K562 (cell line): Measurements from ENCODE around the gene DLGAP1. TPM values are rescaled to one million over a fixed set of nuclear protein-coding genes. Genes with fewer than 3 reads are reported as not detected.

Experiments
- ATAC-seq: fragments of 200-7000 bp; cut with Tn5 transposase; 3 replicates; pipeline ENCODE4 v1.9.1; 2020; ENCODE audit warnings: moderate library complexity
- BruUV-seq: library from RNA; stranded (reverse); fragments of 400-500 nt; replicated peaks from 2 replicates; lab custom pipeline; 2021; lab: Mats Ljungman, UMichigan
- CTCF ChIA-PET: fragments of 300-600 bp; formaldehyde crosslinking; extraction: SDS; loops from one replicate; lab custom pipeline; 2021; ENCODE audit warnings: low intra/inter-chr PET ratio; lab: Yijun Ruan, JAX
- POLR2A ChIA-PET: fragments of 300-600, 350-650 bp; sonication (Branson Sonifier 250); formaldehyde crosslinking; extraction: SDS; loops from one replicate; lab custom pipeline; 2021; ENCODE audit warnings: antibody characterized with exemption, inconsistent platforms; lab: Yijun Ruan, JAX
- DNase-seq, 4 experiments: peaks; one replicate each; pipeline versions ENCODE4 v3.0.0 to v3.0.0-alpha.2; 2011 to 2018; ENCODE audit warnings: low spot score in 3 of 4, mixed read lengths in 3 of 4; ENCODE audit errors: extremely low read depth in 1 of 4
- FAIRE-seq: peaks from 2 replicates; lab custom pipeline; 2011; peaks lifted over from hg19 to GRCh38; lab: Jason Lieb, UNC
- H2AFZ ChIP-seq: 2 replicates; pipeline ENCODE4 v1.6.0; 2011; ENCODE audit warnings: low read depth, low read length, control low read depth, inconsistent platforms
- H3K27ac ChIP-seq: fragments of 200-600 bp; 3 replicates; pipeline ENCODE4 v1.8.0; 2011; ENCODE audit warnings: low read depth, mild to moderate bottlenecking, control low read depth, inconsistent platforms, low read length, moderate library complexity, mixed read lengths; ENCODE audit errors: extremely low read depth
- H3K27me3 ChIP-seq, 2 experiments: fragments of 300-600 bp in 1 of 2; 2 replicates in 1 of 2; 3 replicates in 1 of 2; pipeline versions ENCODE4 v1.6.0 to v1.8.0; 2011; ENCODE audit warnings: inconsistent platforms in 2 of 2, low read length in 2 of 2, mild to moderate bottlenecking in 1 of 2, mixed read lengths in 1 of 2, moderate library complexity in 1 of 2; ENCODE audit not compliant: control insufficient read depth in 2 of 2, insufficient read depth in 2 of 2
- H3K36me3 ChIP-seq: fragments of 300-600 bp; 3 replicates; pipeline ENCODE4 v1.8.0; 2011; ENCODE audit warnings: mild to moderate bottlenecking, low read length, inconsistent platforms; ENCODE audit not compliant: control insufficient read depth, insufficient read depth
- H3K4me1 ChIP-seq, 2 experiments: fragments of 200-600 bp in 1 of 2; replicated peaks in 1 of 2; 2 replicates in 1 of 2; 3 replicates in 1 of 2; pipeline versions ENCODE4 v1.5.1 to v1.8.0; 2011; ENCODE audit warnings: inconsistent platforms in 2 of 2, low read length in 2 of 2, mild to moderate bottlenecking in 1 of 2, mixed read lengths in 1 of 2, moderate library complexity in 1 of 2; ENCODE audit not compliant: control insufficient read depth in 2 of 2, insufficient read depth in 2 of 2
- H3K4me2 ChIP-seq: 2 replicates; pipeline ENCODE4 v1.6.1; 2011; ENCODE audit warnings: low read length, control low read depth, inconsistent platforms, mixed read lengths; ENCODE audit not compliant: insufficient read depth
- H3K4me3 ChIP-seq: fragments of 200-600 bp; sonication (generic), shearing (Covaris generic); 2 replicates; pipeline ENCODE4 v1.5.1; 2016; ENCODE audit warnings: control low read depth, inconsistent platforms
- H3K79me2 ChIP-seq: fragments of 200-600 bp; 3 replicates; pipeline ENCODE4 v1.8.0; 2011; ENCODE audit warnings: low read length, inconsistent platforms; ENCODE audit not compliant: control insufficient read depth, insufficient read depth
- H3K9ac ChIP-seq, 2 experiments: 2 replicates each; pipeline versions ENCODE4 v1.6.0 to v1.6.1; 2011; ENCODE audit warnings: low read depth in 2 of 2, low read length in 2 of 2, control low read depth in 1 of 2, inconsistent platforms in 1 of 2, mild to moderate bottlenecking in 1 of 2, mixed read lengths in 1 of 2; ENCODE audit not compliant: insufficient read depth in 1 of 2
- H3K9me1 ChIP-seq: one replicate; pipeline ENCODE4 v1.6.0; 2011; ENCODE audit warnings: inconsistent platforms, mild to moderate bottlenecking, low read length, moderate library complexity; ENCODE audit not compliant: control insufficient read depth, insufficient read depth
- H3K9me3 ChIP-seq: replicated peaks from 2 replicates; pipeline ENCODE4 v1.5.1; 2011; ENCODE audit warnings: low read depth, low read length, inconsistent platforms; ENCODE audit not compliant: control insufficient read depth, insufficient read depth
- H4K20me1 ChIP-seq: replicated peaks from 2 replicates; pipeline ENCODE4 v1.6.1; 2011; ENCODE audit warnings: low read length, inconsistent platforms, mixed read lengths; ENCODE audit not compliant: control insufficient read depth, insufficient read depth
- ETS2 ChIP-seq: IDR thresholded peaks from 2 replicates; pipeline ENCODE4 v1.6.1; 2016; ENCODE audit warnings: borderline replicate concordance, missing genetic modification characterization, mild to moderate bottlenecking, moderate library complexity, missing compliant biosample characterization; ENCODE audit not compliant: poor library complexity, severe bottlenecking
- ETV5 ChIP-seq: sonication (generic); formaldehyde crosslinking; IDR thresholded peaks from 2 replicates; pipeline ENCODE4 v1.4.0; 2020; ENCODE audit warnings: low read depth, mild to moderate bottlenecking, missing genetic modification reagents
- HOMEZ ChIP-seq: fragments of 250-450 bp; sonication (Bioruptor Pico); IDR thresholded peaks from 2 replicates; pipeline ENCODE4 v1.4.0; 2020; ENCODE audit warnings: mild to moderate bottlenecking, moderate library complexity
- KHSRP ChIP-seq: fragments of 450-650 bp; IDR thresholded peaks from 2 replicates; pipeline ENCODE4 v1.6.1; 2017
- MAFK ChIP-seq: IDR thresholded peaks from 2 replicates; pipeline ENCODE4 v1.6.1; 2011; ENCODE audit warnings: low read length, improper control_type of control experiment
- NR2C1 ChIP-seq, 2 experiments: fragments of 450-650 bp; IDR thresholded peaks; 2 replicates each; pipeline ENCODE4 v1.6.1; 2017; ENCODE audit warnings: mild to moderate bottlenecking in 2 of 2, antibody characterized with exemption in 1 of 2, inconsistent platforms in 1 of 2, missing compliant biosample characterization in 1 of 2, missing genetic modification characterization in 1 of 2
- TCF3 ChIP-seq: sonication (generic); formaldehyde crosslinking; IDR thresholded peaks from 2 replicates; pipeline ENCODE4 v1.4.0; 2020; ENCODE audit warnings: mild to moderate bottlenecking, missing genetic modification reagents
- WHSC1 ChIP-seq: IDR thresholded peaks from one replicate; pipeline ENCODE4 v1.6.1; 2012; ENCODE audit warnings: low read length, control low read depth, inconsistent platforms
- YY1 ChIP-seq, 3 experiments: IDR thresholded peaks; 2 replicates each; pipeline ENCODE4 v1.6.1; 2011; ENCODE audit warnings: low read length in 2 of 3, mild to moderate bottlenecking in 2 of 3, moderate library complexity in 2 of 3, borderline replicate concordance in 1 of 3, control low read depth in 1 of 3, low read depth in 1 of 3; ENCODE audit not compliant: insufficient read depth in 3 of 3, insufficient replicate concordance in 2 of 3, control insufficient read depth in 1 of 3, insufficient read length in 1 of 3; ENCODE audit errors: extremely low read depth in 1 of 3
- ZBTB34 ChIP-seq: fragments of 250-450 bp; sonication (Bioruptor Pico); IDR thresholded peaks from 2 replicates; pipeline ENCODE4 v1.8.0; 2021; ENCODE audit warnings: mild to moderate bottlenecking, moderate library complexity
- ZNF175 ChIP-seq: fragments of 200-800 bp; sonication (Bioruptor generic); IDR thresholded peaks from 2 replicates; pipeline ENCODE4 v1.6.1; 2016; ENCODE audit warnings: low read depth, mild to moderate bottlenecking, missing genetic modification characterization, missing compliant biosample characterization
- ZNF316 ChIP-seq: fragments of 450-650 bp; IDR thresholded peaks from 2 replicates; pipeline ENCODE4 v1.6.1; 2016
- ZNF354B ChIP-seq: fragments of 250-450 bp; sonication (Bioruptor Pico); IDR thresholded peaks from 2 replicates; pipeline ENCODE4 v1.4.0; 2020
- WGBS: fragments of 100-300 bp; shearing (Covaris generic); methylation state at CpG from one replicate; pipeline ENCODE4 v1.1.6; 2016; ENCODE audit warnings: low coverage, mixed read lengths; ENCODE audit not compliant: insufficient coverage; ENCODE audit errors: missing lambda C conversion rate; 5-methylcytosine and 5-hydroxymethylcytosine counted together
- in situ Hi-C: fragments of 300-500 bp; cut with MboI; formaldehyde crosslinking; loops from 4 replicates; pipeline ENCODE4 v1.15.0; 2018; ENCODE audit warnings: inconsistent platforms, mixed read lengths
- intact Hi-C: fragments of 100-400 bp; cut with micrococcal nuclease; formaldehyde crosslinking; loops from 2 replicates; pipeline ENCODE4 v1.14.2; 2022
- polyA plus RNA-seq, 8 experiments: library from polyadenylated mRNA; depleted of rRNA in 4 of 8; stranded (reverse) in 5 of 8; unstranded in 3 of 8; fragments of >200 nt; fragmentation: Nextera tagmentation in 2 of 8; fragmentation: Illumina TruSeq in 1 of 8; extraction: Ambion mirVana in 2 of 8; extraction: Trizol in 1 of 8; gene quantifications; 2 replicates each; pipeline versions ENCODE4 v1.2.1 to v1.2.3, GENCODE V29; 2011 to 2014; ENCODE audit warnings: inconsistent platforms in 1 of 8, missing spikeins in 1 of 8
- total RNA-seq, 7 experiments: library from RNA; depleted of rRNA in 6 of 7; stranded (reverse); fragments of >200 nt in 6 of 7; fragmentation: Illumina TruSeq in 2 of 7; extraction: Trizol in 2 of 7; gene quantifications; 2 replicates each; pipeline versions ENCODE4 v1.2.1 to v1.2.3, GENCODE V29; 2011 to 2021; ENCODE audit warnings: low replicate concordance in 1 of 7
- TF ChIP-seq, protein P1 (sequence below): sonication (generic); formaldehyde crosslinking; IDR thresholded peaks from 2 replicates; pipeline ENCODE4 v1.8.0; 2023; ENCODE audit warnings: mild to moderate bottlenecking, missing genetic modification reagents

DLGAP1 gene
- total and polyA plus RNA-seq, 9 of the 15 experiments (the other 6 are each of a cell fraction or from before 2014, with no cell fraction given): 0.04 to 0.22 (median 0.08) TPM

DNA sequence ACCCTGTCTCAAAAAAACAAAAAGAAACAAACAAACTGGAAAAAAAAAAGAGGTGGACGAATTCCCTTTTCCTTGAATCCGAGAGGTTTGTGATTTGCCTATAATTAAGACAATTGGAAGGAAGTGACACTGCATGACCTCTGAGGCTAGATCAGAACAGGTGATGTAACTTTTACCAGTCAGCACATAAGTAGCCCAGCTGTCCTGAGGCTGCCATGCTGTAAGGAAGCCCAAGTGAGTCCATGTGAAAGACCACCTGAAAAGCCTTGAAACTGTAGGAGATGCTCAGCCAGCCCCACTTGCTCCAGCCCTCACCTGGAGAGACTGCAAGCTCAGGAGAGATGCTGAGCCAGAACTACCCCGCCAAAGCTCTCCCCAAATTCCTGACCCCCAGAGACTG lies 838.4 kb downstream of the DLGAP1 start:
- in situ Hi-C loops: no loop called here

More for the DNA sequence above, 838.4 kb downstream of the DLGAP1 start:
- no peak overlapping the region for H3K4me2 ChIP-seq
- ATAC-seq (no peak), DNase-seq (no peak), FAIRE-seq (no peak)
- ChIA-PET POLR2A (interaction anchor here (0.9 to 2.8 kb wide), 5 partner anchors 9 to 45 kb away, joined by 3 to 10 read pairs (median 7); no protein-coding TSS in a partner anchor), CTCF (no interaction called here)
- no peak overlapping the region; the same call in 1 of the 3 replicates for H3K27ac ChIP-seq
- no peak overlapping the region for H3K4me3 ChIP-seq
- 0 out of 2 replicates have a peak, but pooled peaks have one; percentile 14 for TF ChIP-seq ZBTB34 (CRISPR knock-in tag)
- peak; percentile 67; the same call in 1 of the 2 replicates for TF ChIP-seq ETV5
- TF ChIP-seq WHSC1: peak; percentile 13
- TF ChIP-seq YY1 (IDR thresholded peaks at IDR 0.05; ENCODE audit: borderline replicate concordance in 1 of 3, control insufficient read depth in 1 of 3, extremely low read depth in 1 of 3, insufficient read depth in 3 of 3, insufficient read length in 1 of 3, insufficient replicate concordance in 2 of 3, low read depth in 1 of 3, low read length in 2 of 3): peak in 1 of 3 experiments; percentile 72
- no peak for TF ChIP-seq ETS2 (tag)
- TF ChIP-seq ZNF316: peak; percentile 64
- TF ChIP-seq TCF3: 0 out of 2 replicates have a peak, but pooled peaks have one; percentile 7
- no peak for TF ChIP-seq NR2C1 (IDR thresholded peaks at IDR 0.05)
- TF ChIP-seq NR2C1 (tag; IDR thresholded peaks at IDR 0.05): 0 out of 2 replicates have a peak, but pooled peaks have one; percentile 29
- TF ChIP-seq, protein P1, sequence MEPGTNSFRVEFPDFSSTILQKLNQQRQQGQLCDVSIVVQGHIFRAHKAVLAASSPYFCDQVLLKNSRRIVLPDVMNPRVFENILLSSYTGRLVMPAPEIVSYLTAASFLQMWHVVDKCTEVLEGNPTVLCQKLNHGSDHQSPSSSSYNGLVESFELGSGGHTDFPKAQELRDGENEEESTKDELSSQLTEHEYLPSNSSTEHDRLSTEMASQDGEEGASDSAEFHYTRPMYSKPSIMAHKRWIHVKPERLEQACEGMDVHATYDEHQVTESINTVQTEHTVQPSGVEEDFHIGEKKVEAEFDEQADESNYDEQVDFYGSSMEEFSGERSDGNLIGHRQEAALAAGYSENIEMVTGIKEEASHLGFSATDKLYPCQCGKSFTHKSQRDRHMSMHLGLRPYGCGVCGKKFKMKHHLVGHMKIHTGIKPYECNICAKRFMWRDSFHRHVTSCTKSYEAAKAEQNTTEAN (CRISPR knock-in tag): no peak
- TF ChIP-seq ZNF175 (CRISPR knock-in tag): 0 out of 2 replicates have a peak, but pooled peaks have one; percentile 8
- TF ChIP-seq HOMEZ (CRISPR knock-in tag): no peak
- TF ChIP-seq KHSRP: no peak
- 0 out of 2 replicates have a peak, but pooled peaks have one; percentile 24 for TF ChIP-seq MAFK
- no peak for TF ChIP-seq ZNF354B
- intact Hi-C loops: no loop called here
- no peak overlapping the region for H3K9ac ChIP-seq
- peaks cover 41 to 58% of the 10 kb centered on the region in 2 experiments for H3K4me1 ChIP-seq
- 74% methylated on average over 3 of the region's 3 CpGs for WGBS
- no peaks in the 10 kb centered on the region for H3K27me3 ChIP-seq
- no TSS peak for BruUV-seq
- no peak overlapping the region for H2AFZ ChIP-seq
- H3K9me3 ChIP-seq: no peaks in the 10 kb centered on the region; the same call in 1 of the 2 replicates
- no peaks in the 10 kb centered on the region for H3K9me1 ChIP-seq
- no peaks in the 10 kb centered on the region for H3K36me3 ChIP-seq
- H4K20me1 ChIP-seq: no peaks in the 10 kb centered on the region
- peaks cover 5% of the 10 kb centered on the region; the same call in 1 of the 3 replicates for H3K79me2 ChIP-seq
